ENCODE results near the gene FARS2. TPM values are rescaled to one million over a fixed set of nuclear protein-coding genes. Genes with fewer than 3 reads are reported as not detected.

Gene FARS2
- total and polyA plus RNA-seq, 2 donors (not counting 3 experiments of a cell fraction or from before 2014, with no cell fraction given) = 20.2 to 20.5 TPM

DNA sequence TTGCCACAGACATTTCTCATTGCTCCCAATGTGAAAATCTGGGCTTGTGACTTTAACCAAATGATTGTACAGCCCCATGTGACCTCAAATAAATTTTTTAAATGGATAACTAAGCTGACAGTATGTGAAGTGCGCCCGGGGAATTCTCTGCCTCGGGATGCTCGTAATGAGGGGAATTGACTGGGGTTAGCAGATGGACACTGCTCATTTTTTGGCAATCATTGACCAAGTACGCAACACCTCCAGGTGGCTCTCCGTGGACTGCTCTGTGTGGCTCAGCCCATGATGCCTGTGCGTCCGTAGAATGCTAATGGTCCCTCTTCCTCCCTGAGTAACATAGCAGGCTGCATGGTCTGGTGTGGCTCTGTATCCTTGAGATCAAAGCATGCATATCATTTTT lies 42.4 kb downstream of the FARS2 start:
- Histone ChIP-seq H3K27ac (ENCODE audit: insufficient read depth, low read depth, low read length) (no peak overlapping the region), H3K9ac (replicated peaks; ENCODE audit: extremely low read depth, insufficient read depth, low read length) (no peak overlapping the region), H3K4me3 (replicated peaks in 1 of 3; ENCODE audit: insufficient read depth in 1 of 3, low read depth in 1 of 3, low read length in 3 of 3) (no peak overlapping the region), H3K27me3 (ENCODE audit: control insufficient read depth in 2 of 2, insufficient read depth in 2 of 2, low read length in 2 of 2) (no peaks in the 10 kb centered on the region), H2AFZ (ENCODE audit: low read depth, low read length) (no peak overlapping the region), H3K4me2 (ENCODE audit: insufficient read depth, low read length) (no peak overlapping the region), H3K9me1 (replicated peaks; ENCODE audit: control insufficient read depth, extremely low read depth, insufficient read depth, low read length) (no peaks in the 10 kb centered on the region), H3K9me3 (replicated peaks; ENCODE audit: control insufficient read depth, insufficient read depth, low read length) (no peaks in the 10 kb centered on the region), H3K79me2 (ENCODE audit: control insufficient read depth, insufficient read depth, low read length) (no peaks in the 10 kb centered on the region), H3K36me3 (ENCODE audit: control insufficient read depth in 2 of 2, extremely low read depth in 1 of 2, insufficient read depth in 2 of 2, low read length in 2 of 2) (no peaks in the 10 kb centered on the region), H4K20me1 (replicated peaks; ENCODE audit: control insufficient read depth, extremely low read depth, insufficient read depth, low read length) (no peaks in the 10 kb centered on the region), H3K4me1 (ENCODE audit: control insufficient read depth, extremely low read depth, insufficient read depth, low read length) (no peaks in the 10 kb centered on the region)
- TF ChIP-seq GATA2 (IDR thresholded peaks at IDR 0.05; ENCODE audit: insufficient read depth, insufficient read length, low read depth, low read length) (no peak), FOS (IDR thresholded peaks at IDR 0.05; ENCODE audit: borderline replicate concordance, insufficient read depth, low read length) (no peak), MYC (IDR thresholded peaks at IDR 0.05; ENCODE audit: low read depth, low read length) (no peak), POLR2AphosphoS5 (IDR thresholded peaks at IDR 0.05; ENCODE audit: insufficient read depth, low read depth, low read length) (no peak), POLR2A (IDR thresholded peaks at IDR 0.05; ENCODE audit: low read depth, low read length) (no peak), EZH2 (IDR thresholded peaks at IDR 0.05; ENCODE audit: borderline replicate concordance, low read depth, low read length, severe bottlenecking) (no peak), JUN (IDR thresholded peaks at IDR 0.05; ENCODE audit: borderline replicate concordance, insufficient read depth, insufficient read length, low read depth) (no peak)
- TF ChIP-seq, protein P1, sequence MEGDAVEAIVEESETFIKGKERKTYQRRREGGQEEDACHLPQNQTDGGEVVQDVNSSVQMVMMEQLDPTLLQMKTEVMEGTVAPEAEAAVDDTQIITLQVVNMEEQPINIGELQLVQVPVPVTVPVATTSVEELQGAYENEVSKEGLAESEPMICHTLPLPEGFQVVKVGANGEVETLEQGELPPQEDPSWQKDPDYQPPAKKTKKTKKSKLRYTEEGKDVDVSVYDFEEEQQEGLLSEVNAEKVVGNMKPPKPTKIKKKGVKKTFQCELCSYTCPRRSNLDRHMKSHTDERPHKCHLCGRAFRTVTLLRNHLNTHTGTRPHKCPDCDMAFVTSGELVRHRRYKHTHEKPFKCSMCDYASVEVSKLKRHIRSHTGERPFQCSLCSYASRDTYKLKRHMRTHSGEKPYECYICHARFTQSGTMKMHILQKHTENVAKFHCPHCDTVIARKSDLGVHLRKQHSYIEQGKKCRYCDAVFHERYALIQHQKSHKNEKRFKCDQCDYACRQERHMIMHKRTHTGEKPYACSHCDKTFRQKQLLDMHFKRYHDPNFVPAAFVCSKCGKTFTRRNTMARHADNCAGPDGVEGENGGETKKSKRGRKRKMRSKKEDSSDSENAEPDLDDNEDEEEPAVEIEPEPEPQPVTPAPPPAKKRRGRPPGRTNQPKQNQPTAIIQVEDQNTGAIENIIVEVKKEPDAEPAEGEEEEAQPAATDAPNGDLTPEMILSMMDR (IDR thresholded peaks at IDR 0.05; ENCODE audit: extremely low read depth in 1 of 2, insufficient read depth in 1 of 2, low read depth in 1 of 2, low read length in 2 of 2) = no peak
- TF ChIP-seq, protein P2, sequence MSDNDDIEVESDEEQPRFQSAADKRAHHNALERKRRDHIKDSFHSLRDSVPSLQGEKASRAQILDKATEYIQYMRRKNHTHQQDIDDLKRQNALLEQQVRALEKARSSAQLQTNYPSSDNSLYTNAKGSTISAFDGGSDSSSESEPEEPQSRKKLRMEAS (IDR thresholded peaks at IDR 0.05; ENCODE audit: insufficient read depth, insufficient read length) = no peak
- POLR2A ChIA-PET = no interaction called here
- dilution Hi-C loops (cut with MboI; ENCODE audit: extremely low pct_ligation_motif_present, low sequenced_read_pairs) (no loop called here), intact Hi-C loops (cut with micrococcal nuclease) (loop anchor here (1.0 to 2.0 kb wide), 2 partner anchors 89 to 160 kb away; no protein-coding TSS in a partner anchor)
- no TSS peak for BruUV-seq (replicated peaks)
- CTCF ChIA-PET = interaction anchor here (1.1 to 4.5 kb wide), 6 partner anchors 8 to 247 kb away, joined by 3 to 37 read pairs (median 4); no protein-coding TSS in a partner anchor
- DNase-seq (ENCODE audit: low read depth, low spot score) (no peak), FAIRE-seq (no peak)
